GM12873 (cell line): Measurements from ENCODE around the gene ASPM.

ENCODE experiments used
- CTCF ChIP-seq: IDR thresholded peaks from 2 replicates; pipeline ENCODE4 v1.5.1; 2012; ENCODE audit warnings: low read depth, mild to moderate bottlenecking, moderate library complexity, low read length, control low read depth; ENCODE audit not compliant: insufficient read depth; ENCODE audit errors: missing control alignments

ASPM gene

GRCh38 chr1:197152662-197153061 is 6.2 kb upstream of the ASPM start:
- TF ChIP-seq CTCF = no peak

DNA sequence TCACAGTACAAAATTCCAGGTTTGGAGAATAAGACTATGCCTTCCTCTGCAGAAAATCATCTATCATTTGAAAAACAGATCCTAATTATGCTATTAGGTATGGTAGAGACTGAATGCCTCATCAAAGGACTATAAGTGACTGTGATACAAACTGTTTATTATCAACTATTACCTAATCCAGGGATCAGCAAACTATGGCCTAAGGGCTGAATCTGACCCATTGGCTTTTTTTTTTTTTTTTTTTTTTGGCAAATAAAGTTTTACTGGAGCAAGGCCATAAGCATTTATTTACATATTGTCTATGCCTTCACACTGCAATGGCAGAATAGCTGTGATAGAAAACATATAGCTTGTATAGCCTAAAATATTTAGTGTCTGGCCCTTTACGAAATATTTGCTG is 4.7 kb upstream of the ASPM start:
- TF ChIP-seq CTCF = no peak

- no peak for TF ChIP-seq CTCF
Observed at GRCh38 chr1:197150336-197151005, 4.0 kb upstream of the ASPM start.

DNA sequence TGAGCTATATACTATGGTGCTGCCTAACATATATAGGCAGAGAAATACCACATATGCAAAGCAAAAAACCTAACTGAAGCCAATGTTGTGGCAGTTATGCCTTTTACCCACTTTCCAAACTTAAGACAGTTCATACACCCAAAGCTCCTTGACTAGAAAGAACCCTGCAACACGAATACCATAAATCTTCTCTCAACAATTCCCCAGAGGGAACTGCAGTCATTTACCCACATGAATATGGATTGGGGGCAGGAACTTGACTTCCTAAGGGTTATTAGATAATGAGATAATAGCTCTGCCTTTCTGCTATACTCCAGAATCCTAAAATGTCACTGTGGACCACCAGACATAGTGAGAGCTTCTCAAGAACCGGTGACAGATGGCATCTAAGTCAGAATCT is 2.9 kb upstream of the ASPM start:
- TF ChIP-seq CTCF = no peak

DNA sequence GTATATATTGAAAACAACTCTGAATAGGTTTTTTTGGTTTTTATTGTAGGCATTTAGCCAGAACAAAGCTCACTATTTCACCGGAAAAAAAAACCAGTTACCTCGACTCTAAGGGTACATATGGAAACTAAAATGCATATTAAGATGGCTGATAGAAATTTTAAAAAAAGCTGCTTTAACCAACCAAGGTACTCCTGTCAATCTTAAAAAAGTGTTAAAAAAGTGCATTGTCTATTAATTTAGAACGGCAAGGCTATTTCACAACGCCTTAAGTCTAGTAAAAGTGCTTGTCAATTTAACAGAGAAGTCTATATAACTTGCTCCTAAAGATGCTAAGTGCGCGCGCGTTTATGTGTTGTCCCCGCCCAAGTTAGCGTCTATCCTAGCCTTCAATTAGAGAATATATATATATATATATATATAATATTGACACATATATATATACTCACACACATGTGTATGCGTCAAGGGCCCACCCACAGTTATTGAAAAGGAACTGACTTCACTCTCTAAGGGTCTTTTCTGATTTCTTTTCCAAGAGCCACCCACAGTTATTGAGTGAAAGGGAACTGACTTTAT is 934 bp downstream of the ASPM start:
- TF ChIP-seq CTCF = no peak

- TF ChIP-seq CTCF = no peak
Observed at GRCh38 chr1:197144570-197145325, 1.7 kb downstream of the ASPM start.

DNA sequence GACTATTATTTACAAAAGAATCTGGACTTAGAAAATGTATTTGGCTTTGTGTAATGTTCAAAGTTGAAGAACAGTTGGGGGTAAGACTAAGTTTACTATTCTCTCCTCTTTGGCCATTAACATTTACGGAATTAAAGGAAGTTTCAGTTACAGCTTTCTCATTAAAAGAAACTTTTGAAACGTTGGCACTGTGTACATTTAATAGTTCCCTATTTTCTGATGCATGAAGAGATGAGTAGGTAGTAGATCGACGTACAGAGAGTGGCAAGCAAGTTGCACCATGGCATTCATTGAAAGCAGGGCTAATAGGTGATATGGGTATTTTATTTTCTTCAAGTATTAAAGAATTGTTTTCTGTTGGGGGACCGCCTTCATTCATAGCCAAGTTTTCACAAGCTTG is 3.2 kb downstream of the ASPM start:
- TF ChIP-seq CTCF = no peak
